Middle frontal gyrus (tissue), 1 donor: Measurements from ENCODE around the gene PAPPA.

Experiments used
- DNase-seq: peaks from one replicate; pipeline ENCODE4 v3.0.0-alpha.2; 2015; ENCODE audit warnings: low spot score; ENCODE audit errors: extremely low spot score

PAPPA gene

GRCh38 chr9:116381350-116381749, 227.8 kb downstream of the PAPPA start:
- no peak for DNase-seq

- no peak for DNase-seq
Measured at GRCh38 chr9:116382053-116382452, 228.5 kb downstream of the PAPPA start.

GRCh38 chr9:116383133-116383532, 229.5 kb downstream of the PAPPA start:
- no peak for DNase-seq

- DNase-seq: no peak
Measured at GRCh38 chr9:116383936-116384335, 230.3 kb downstream of the PAPPA start.

GRCh38 chr9:116387934-116388698, 234.5 kb downstream of the PAPPA start:
- no peak for DNase-seq

- no peak for DNase-seq
Measured at GRCh38 chr9:116389541-116390302, 236.1 kb downstream of the PAPPA start.

- no peak for DNase-seq
Measured at GRCh38 chr9:116390303-116391228, 237.0 kb downstream of the PAPPA start.

GRCh38 chr9:116391306-116391900, 237.8 kb downstream of the PAPPA start:
- no peak for DNase-seq

- DNase-seq: no peak
Measured at GRCh38 chr9:116393198-116393597, 239.6 kb downstream of the PAPPA start.

- DNase-seq: no peak
Measured at GRCh38 chr9:116394070-116394469, 240.5 kb downstream of the PAPPA start.

GRCh38 chr9:116394894-116395698, 241.5 kb downstream of the PAPPA start:
- no peak for DNase-seq

- DNase-seq: no peak
Measured at GRCh38 chr9:116395699-116396037, 242.1 kb downstream of the PAPPA start.

- no peak for DNase-seq
Measured at GRCh38 chr9:116403171-116403570, 249.6 kb downstream of the PAPPA start.

- no peak for DNase-seq
Measured at GRCh38 chr9:116404228-116404627, 250.6 kb downstream of the PAPPA start.

GRCh38 chr9:116405321-116405720, 251.7 kb downstream of the PAPPA start:
- no peak for DNase-seq

GRCh38 chr9:116406469-116406868, 252.9 kb downstream of the PAPPA start:
- DNase-seq: no peak

GRCh38 chr9:116409129-116409528, 255.5 kb downstream of the PAPPA start:
- DNase-seq: no peak

GRCh38 chr9:116409638-116410037, 256.0 kb downstream of the PAPPA start:
- no peak for DNase-seq

GRCh38 chr9:116411506-116411905, 257.9 kb downstream of the PAPPA start:
- DNase-seq: no peak

GRCh38 chr9:116414374-116414773, 260.8 kb downstream of the PAPPA start:
- no peak for DNase-seq

- DNase-seq: no peak
Measured at GRCh38 chr9:116416421-116416820, 262.8 kb downstream of the PAPPA start.
